GM19351 (cell line): ENCODE data around the gene SH3PXD2A.
A peak's percentile ranks its signal among the peaks of the same experiment; 100 is the strongest.

Source experiments
- ATAC-seq: cut with Tn5 transposase; IDR thresholded peaks from one replicate; pipeline ENCODE4 v1.9.1; 2021; ENCODE audit warnings: mild to moderate bottlenecking, moderate library complexity; ENCODE audit not compliant: unreplicated experiment

SH3PXD2A gene

GRCh38 chr10:103834436-103835095 lies 20.8 kb downstream of the SH3PXD2A start:
- ATAC-seq = no peak

- no peak for ATAC-seq
Observed at GRCh38 chr10:103833731-103834365, 21.5 kb downstream of the SH3PXD2A start.

GRCh38 chr10:103832806-103833205 lies 22.6 kb downstream of the SH3PXD2A start:
- ATAC-seq = no peak

GRCh38 chr10:103829838-103830465 lies 25.4 kb downstream of the SH3PXD2A start:
- no peak for ATAC-seq

GRCh38 chr10:103829278-103829677 lies 26.1 kb downstream of the SH3PXD2A start:
- ATAC-seq = no peak

GRCh38 chr10:103828587-103829197 lies 26.7 kb downstream of the SH3PXD2A start:
- no peak for ATAC-seq

GRCh38 chr10:103828107-103828506 lies 27.3 kb downstream of the SH3PXD2A start:
- ATAC-seq = no peak

- ATAC-seq = no peak
Observed at GRCh38 chr10:103826885-103827284, 28.5 kb downstream of the SH3PXD2A start.

- ATAC-seq = no peak
Observed at GRCh38 chr10:103824281-103824680, 31.1 kb downstream of the SH3PXD2A start.

GRCh38 chr10:103823706-103824272 lies 31.6 kb downstream of the SH3PXD2A start:
- ATAC-seq = no peak

GRCh38 chr10:103822800-103823199 lies 32.6 kb downstream of the SH3PXD2A start:
- no peak for ATAC-seq

GRCh38 chr10:103822107-103822716 lies 33.2 kb downstream of the SH3PXD2A start:
- ATAC-seq = no peak

- no peak for ATAC-seq
Observed at GRCh38 chr10:103820101-103821062, 35.0 kb downstream of the SH3PXD2A start.

GRCh38 chr10:103819493-103819892 lies 35.9 kb downstream of the SH3PXD2A start:
- no peak for ATAC-seq

GRCh38 chr10:103818765-103819374 lies 36.5 kb downstream of the SH3PXD2A start:
- no peak for ATAC-seq

GRCh38 chr10:103818105-103818504 lies 37.3 kb downstream of the SH3PXD2A start:
- ATAC-seq = no peak

- ATAC-seq = peak; percentile 70
Observed at GRCh38 chr10:103816431-103816830, 38.9 kb downstream of the SH3PXD2A start.

- ATAC-seq = no peak
Observed at GRCh38 chr10:103814626-103815370, 40.6 kb downstream of the SH3PXD2A start.

- ATAC-seq = no peak
Observed at GRCh38 chr10:103814105-103814504, 41.3 kb downstream of the SH3PXD2A start.
